Gastrocnemius medialis (tissue), 4 donors: ENCODE data around the gene WNK2. TPM values are rescaled to one million over a fixed set of nuclear protein-coding genes. Genes with fewer than 3 reads are reported as not detected.
A peak's percentile ranks its signal among the peaks of the same experiment; 100 is the strongest.

Source experiments
- ATAC-seq, 2 donors: fragments of 150-250 bp; one replicate each; pipeline ENCODE4 v1.9.1; 2016
- DNase-seq, 2 donors: peaks; one replicate each; pipeline ENCODE4 v3.0.0-alpha.2; 2019
- H3K27ac ChIP-seq, 4 donors: fragments of 200-600 bp; sonication (generic); 1 replicate in 1 of 4; 2 replicates in 3 of 4; pipeline ENCODE4 v1.5.1; 2016 to 2018; ENCODE audit warnings: mild to moderate bottlenecking in 2 of 4, moderate library complexity in 1 of 4
- H3K27me3 ChIP-seq, 3 donors: fragments of 200-600 bp; sonication (generic) in 2 of 3; 1 replicate in 1 of 3; 2 replicates in 2 of 3; pipeline versions ENCODE4 v1.5.1 to v1.6.0; 2016 to 2019; ENCODE audit warnings: mild to moderate bottlenecking in 1 of 3, moderate library complexity in 1 of 3
- H3K36me3 ChIP-seq, 2 donors: fragments of 200-600 bp; sonication (generic) in 1 of 2; one replicate each; pipeline ENCODE4 v1.5.1; 2017 to 2018
- H3K4me1 ChIP-seq, 2 donors: fragments of 200-600 bp; sonication (generic) in 1 of 2; one replicate each; pipeline ENCODE4 v1.5.1; 2016 to 2017; ENCODE audit warnings: mild to moderate bottlenecking in 2 of 2
- H3K4me3 ChIP-seq, 4 donors: fragments of 200-600 bp; sonication (generic) in 3 of 4; 1 replicate in 1 of 4; 2 replicates in 3 of 4; pipeline ENCODE4 v1.5.1; 2016 to 2019; ENCODE audit warnings: mild to moderate bottlenecking in 2 of 4
- H3K9me3 ChIP-seq, 3 donors: fragments of 200-600 bp; sonication (generic) in 2 of 3; 1 replicate in 1 of 3; 2 replicates in 2 of 3; pipeline ENCODE4 v1.5.1; 2016 to 2019
- CTCF ChIP-seq, 5 experiments: fragments of 450-650 bp in 3 of 5; fragments of 200-600 bp in 2 of 5; sonication (generic) in 2 of 5; IDR thresholded peaks in 4 of 5; conservative IDR thresholded peaks in 1 of 5; 1 replicate in 4 of 5; 2 replicates in 1 of 5; pipeline ENCODE4 v1.5.1; 2016 to 2019; ENCODE audit warnings: antibody characterized with exemption in 5 of 5, mild to moderate bottlenecking in 3 of 5, moderate library complexity in 3 of 5
- POLR2A ChIP-seq, 2 donors: fragments of 450-650 bp; IDR thresholded peaks; one replicate each; pipeline ENCODE4 v1.6.1; 2017; ENCODE audit warnings: antibody characterized with exemption in 2 of 2, mild to moderate bottlenecking in 2 of 2, moderate library complexity in 2 of 2
- in situ Hi-C, 4 donors: fragments of 200-750 bp; cut with MboI; loops; one replicate each; pipeline versions ENCODE4 v1.15.0 to v1.8.0; 2017; ENCODE audit warnings: low sequenced_read_pairs in 4 of 4
- intact Hi-C: fragments of 100-400 bp; cut with DNase I; formaldehyde crosslinking; loops from one replicate; pipeline ENCODE4 v1.15.1; 2023; ENCODE audit warnings: low total_unique reads
- total RNA-seq, 4 donors: library from RNA; depleted of rRNA; stranded (reverse); fragments of >200 nt; gene quantifications; one replicate each; pipeline versions ENCODE4 v1.1.0 to v1.2.3, GENCODE V29; 2016

Gene WNK2
- total RNA-seq, 4 donors from 2014 or later, result 11.3 to 43.0 (median 24.7) TPM

GRCh38 chr9:93219692-93220091 lies 35.8 kb downstream of the WNK2 start:
- Histone ChIP-seq H3K9me3 (no peaks in the 10 kb centered on the region), H3K4me3 (no peak overlapping the region), H3K27ac (peak overlapping the region; percentile 97 to 99 (median 98)), H3K27me3 (no peaks in the 10 kb centered on the region), H3K4me1 (peaks cover 61 to 63% of the 10 kb centered on the region in 2 donors), H3K36me3 (no peaks in the 10 kb centered on the region)
- DNase-seq, result no peak
- no peak for ATAC-seq
- in situ Hi-C loops (no loop called here), intact Hi-C loops (loop anchor here (1.0 to 5.0 kb wide), 4 partner anchors 35 to 1878 kb away; partner anchors contain the start of genes CARD19 and WNK2)
- TF ChIP-seq POLR2A (IDR thresholded peaks at IDR 0.05) (no peak), CTCF (IDR thresholded peaks at IDR 0.05 in 4 of 5, conservative IDR thresholded peaks at IDR 0.05 in 1 of 5) (no peak)

GRCh38 chr9:93220627-93221026 lies 36.7 kb downstream of the WNK2 start:
- H3K27ac ChIP-seq, result peak overlapping the region; percentile 97 to 99 (median 98)
- intact Hi-C loops (no loop called here), in situ Hi-C loops (no loop called here)
- no peaks in the 10 kb centered on the region for H3K9me3 ChIP-seq
- peaks cover 70% of the 10 kb centered on the region in 2 donors for H3K4me1 ChIP-seq
- no peaks in the 10 kb centered on the region for H3K27me3 ChIP-seq
- TF ChIP-seq POLR2A (IDR thresholded peaks at IDR 0.05) (no peak), CTCF (IDR thresholded peaks at IDR 0.05 in 4 of 5, conservative IDR thresholded peaks at IDR 0.05 in 1 of 5) (no peak)
- H3K36me3 ChIP-seq, result no peaks in the 10 kb centered on the region
- H3K4me3 ChIP-seq, result no peak overlapping the region
- ATAC-seq (no peak), DNase-seq (no peak)

- H3K27ac ChIP-seq, result peak overlapping the region; percentile 97 to 99 (median 98)
- no peaks in the 10 kb centered on the region for H3K27me3 ChIP-seq
- no peak for TF ChIP-seq CTCF (IDR thresholded peaks at IDR 0.05 in 4 of 5, conservative IDR thresholded peaks at IDR 0.05 in 1 of 5)
- no peak for TF ChIP-seq POLR2A (IDR thresholded peaks at IDR 0.05)
- ATAC-seq (no peak), DNase-seq (peak; percentile 40 to 67)
- H3K4me1 ChIP-seq, result peaks cover 74% of the 10 kb centered on the region in 2 donors
- no peaks in the 10 kb centered on the region for H3K36me3 ChIP-seq
- in situ Hi-C loops (no loop called here), intact Hi-C loops (no loop called here)
- H3K4me3 ChIP-seq, result no peak overlapping the region
- no peaks in the 10 kb centered on the region for H3K9me3 ChIP-seq
These were observed 37.1 kb downstream of the WNK2 start for GRCh38 chr9:93221044-93221443.

GRCh38 chr9:93222890-93223259 lies 38.9 kb downstream of the WNK2 start:
- no peaks in the 10 kb centered on the region for H3K9me3 ChIP-seq
- no peak for DNase-seq
- in situ Hi-C loops (no loop called here), intact Hi-C loops (no loop called here)
- no peak for TF ChIP-seq POLR2A (IDR thresholded peaks at IDR 0.05)
- no peak for TF ChIP-seq CTCF (IDR thresholded peaks at IDR 0.05 in 4 of 5, conservative IDR thresholded peaks at IDR 0.05 in 1 of 5)
- no peaks in the 10 kb centered on the region for H3K27me3 ChIP-seq
- H3K4me1 ChIP-seq, result peaks cover 63 to 70% of the 10 kb centered on the region in 2 donors
- peak overlapping the region; percentile 25 to 98 (median 68) for H3K27ac ChIP-seq
- H3K4me3 ChIP-seq, result no peak overlapping the region
- ATAC-seq, result no peak
- H3K36me3 ChIP-seq, result no peaks in the 10 kb centered on the region
